ENCODE results near the gene DPH6.

Gene DPH6

DNA sequence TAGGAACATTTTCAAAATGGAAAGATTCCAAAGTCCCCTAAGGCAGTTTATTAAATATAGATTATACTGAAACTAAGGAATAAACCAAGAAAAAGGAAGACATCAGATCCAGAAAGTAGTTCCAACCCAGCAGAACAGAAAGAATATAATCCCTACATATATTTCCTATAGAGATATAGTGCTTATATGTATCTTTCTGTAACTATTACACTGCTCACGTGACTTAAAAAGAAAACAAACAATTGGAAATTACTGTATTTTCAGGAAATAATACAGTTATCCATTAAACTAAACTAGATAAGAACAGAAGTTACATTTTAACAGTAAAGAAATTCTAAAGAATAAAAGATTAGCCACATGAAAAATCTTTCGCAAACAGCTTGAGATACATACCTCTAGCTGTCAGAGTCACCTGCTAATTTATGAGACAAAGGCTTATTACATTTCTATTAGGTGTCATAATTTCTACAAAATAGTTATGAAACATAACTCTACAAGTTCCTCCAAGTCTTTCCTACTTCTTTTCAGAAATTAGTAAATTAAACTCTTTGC, 10.5 kb downstream of the DPH6 start:
- H3K4me1 ChIP-seq (ENCODE audit: control insufficient read depth, insufficient read depth, low read length) = no peaks in the 10 kb centered on the region
- H3K27me3 ChIP-seq (ENCODE audit: control insufficient read depth, insufficient read depth, low read length) = no peaks in the 10 kb centered on the region
- H3K9me3 ChIP-seq (ENCODE audit: control insufficient read depth, insufficient read depth, low read length) = no peaks in the 10 kb centered on the region
- no peaks in the 10 kb centered on the region for H3K36me3 ChIP-seq (ENCODE audit: control insufficient read depth, insufficient read depth, low read length)
- H3K4me3 ChIP-seq (ENCODE audit: low read depth, low read length) = no peak overlapping the region
- H3K9ac ChIP-seq (ENCODE audit: low read depth, low read length) = no peak overlapping the region

GRCh38 chr15:35533130-35534110, 12.5 kb downstream of the DPH6 start:
- no peak overlapping the region for H3K4me3 ChIP-seq (ENCODE audit: low read depth, low read length)
- no peaks in the 10 kb centered on the region for H3K27me3 ChIP-seq (ENCODE audit: control insufficient read depth, insufficient read depth, low read length)
- H3K9ac ChIP-seq (ENCODE audit: low read depth, low read length) = no peak overlapping the region
- no peaks in the 10 kb centered on the region for H3K4me1 ChIP-seq (ENCODE audit: control insufficient read depth, insufficient read depth, low read length)
- H3K36me3 ChIP-seq (ENCODE audit: control insufficient read depth, insufficient read depth, low read length) = no peaks in the 10 kb centered on the region
- no peaks in the 10 kb centered on the region for H3K9me3 ChIP-seq (ENCODE audit: control insufficient read depth, insufficient read depth, low read length)

DNA sequence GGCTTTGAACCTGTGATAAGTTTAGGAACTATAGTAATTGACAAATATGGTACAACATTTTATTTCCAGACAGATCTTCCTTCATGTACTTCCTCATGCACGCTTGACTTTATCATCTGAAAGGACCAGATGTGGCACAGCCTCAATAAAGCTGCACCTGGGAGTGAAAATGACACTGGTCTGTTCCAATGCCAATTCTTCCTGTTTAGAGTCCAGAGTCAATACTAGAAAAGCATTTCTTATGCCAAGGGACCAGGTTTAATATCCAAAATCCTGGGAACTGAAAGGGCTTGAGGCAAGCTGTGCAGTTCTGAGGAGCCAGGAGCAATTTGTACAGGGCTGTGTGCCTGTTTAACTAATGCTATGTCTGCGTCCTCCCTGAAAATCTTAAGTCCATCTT, 15.3 kb downstream of the DPH6 start:
- Histone ChIP-seq H3K9me3 (ENCODE audit: control insufficient read depth, insufficient read depth, low read length) (no peaks in the 10 kb centered on the region), H3K27me3 (ENCODE audit: control insufficient read depth, insufficient read depth, low read length) (no peaks in the 10 kb centered on the region), H3K4me1 (ENCODE audit: control insufficient read depth, insufficient read depth, low read length) (no peaks in the 10 kb centered on the region), H3K4me3 (ENCODE audit: low read depth, low read length) (no peak overlapping the region), H3K9ac (ENCODE audit: low read depth, low read length) (no peak overlapping the region), H3K36me3 (ENCODE audit: control insufficient read depth, insufficient read depth, low read length) (no peaks in the 10 kb centered on the region)

DNA sequence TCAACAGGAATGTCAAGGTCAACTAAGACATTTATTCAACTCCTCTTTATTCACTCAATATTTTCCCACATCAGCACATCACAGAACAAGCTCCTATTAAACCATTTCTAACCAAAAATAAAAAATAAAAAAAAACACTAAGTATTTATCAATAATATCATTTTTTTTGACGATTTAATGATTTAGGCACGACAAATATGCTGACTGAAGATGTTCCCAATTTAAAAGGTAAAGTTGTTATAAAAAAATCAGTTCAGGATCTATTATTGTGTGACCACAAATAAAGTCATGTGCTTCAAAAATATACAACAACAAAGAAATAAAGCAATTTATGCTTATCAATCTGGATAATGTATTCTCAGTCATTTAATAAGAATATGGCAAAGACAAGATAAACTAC, 16.2 kb downstream of the DPH6 start:
- H3K36me3 ChIP-seq (ENCODE audit: control insufficient read depth, insufficient read depth, low read length) = no peaks in the 10 kb centered on the region
- no peaks in the 10 kb centered on the region for H3K4me1 ChIP-seq (ENCODE audit: control insufficient read depth, insufficient read depth, low read length)
- no peaks in the 10 kb centered on the region for H3K9me3 ChIP-seq (ENCODE audit: control insufficient read depth, insufficient read depth, low read length)
- no peak overlapping the region for H3K4me3 ChIP-seq (ENCODE audit: low read depth, low read length)
- no peaks in the 10 kb centered on the region for H3K27me3 ChIP-seq (ENCODE audit: control insufficient read depth, insufficient read depth, low read length)
- H3K9ac ChIP-seq (ENCODE audit: low read depth, low read length) = no peak overlapping the region

DNA sequence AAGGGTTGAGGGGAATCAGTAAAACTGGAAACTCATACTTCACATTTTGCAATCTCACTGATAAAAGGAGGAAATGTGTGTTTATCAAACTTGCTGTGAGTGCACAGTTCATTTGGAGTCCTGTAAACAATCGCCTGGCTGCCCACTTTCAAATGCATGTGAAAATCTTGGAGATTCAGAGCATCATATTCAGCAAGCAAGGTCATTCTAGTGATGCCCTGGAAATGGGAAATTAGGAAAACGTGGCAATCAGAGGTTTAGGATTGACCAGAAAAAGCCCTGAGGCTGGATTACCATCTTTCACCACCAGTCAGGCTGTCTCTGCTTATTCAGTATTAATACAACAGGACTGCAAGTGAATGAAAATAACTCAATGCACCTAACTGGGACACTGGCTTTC, 23.9 kb downstream of the DPH6 start:
- Histone ChIP-seq H3K9me3 (ENCODE audit: control insufficient read depth, insufficient read depth, low read length) (no peaks in the 10 kb centered on the region), H3K27me3 (ENCODE audit: control insufficient read depth, insufficient read depth, low read length) (no peaks in the 10 kb centered on the region), H3K4me1 (ENCODE audit: control insufficient read depth, insufficient read depth, low read length) (peaks cover 15% of the 10 kb centered on the region), H3K4me3 (ENCODE audit: low read depth, low read length) (no peak overlapping the region), H3K9ac (ENCODE audit: low read depth, low read length) (no peak overlapping the region), H3K36me3 (ENCODE audit: control insufficient read depth, insufficient read depth, low read length) (no peaks in the 10 kb centered on the region)

DNA sequence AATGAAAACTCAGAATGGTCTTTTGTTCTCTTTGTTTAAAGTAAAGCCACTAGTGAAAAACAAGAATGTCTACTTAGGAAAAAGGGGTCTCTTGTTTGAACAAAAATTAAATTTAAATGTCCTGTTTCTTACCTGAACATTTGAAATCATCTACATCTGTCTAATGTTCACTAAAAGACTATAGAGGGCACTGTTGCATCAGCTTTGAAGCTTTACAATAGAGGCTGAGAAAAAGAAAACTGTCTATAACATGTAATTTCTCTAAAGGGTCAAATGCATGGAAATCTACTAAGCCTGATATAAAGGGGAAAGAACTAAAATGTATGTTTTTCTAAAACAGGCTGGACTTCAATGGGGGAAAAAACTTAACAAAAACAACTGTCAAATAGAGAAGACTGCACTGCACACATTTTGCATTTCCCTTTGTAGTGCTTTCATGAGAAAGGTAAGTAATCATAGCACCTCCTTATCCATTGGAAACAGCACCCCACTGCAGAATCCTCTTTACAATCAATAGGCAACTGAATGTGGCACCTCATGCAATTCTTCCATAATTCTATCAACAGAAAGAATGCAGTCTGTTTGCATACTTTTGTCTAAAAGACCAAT, 26.3 kb downstream of the DPH6 start:
- H3K36me3 ChIP-seq (ENCODE audit: control insufficient read depth, insufficient read depth, low read length) = no peaks in the 10 kb centered on the region
- H3K4me1 ChIP-seq (ENCODE audit: control insufficient read depth, insufficient read depth, low read length) = peaks cover 15% of the 10 kb centered on the region
- H3K9ac ChIP-seq (ENCODE audit: low read depth, low read length) = no peak overlapping the region
- H3K4me3 ChIP-seq (ENCODE audit: low read depth, low read length) = no peak overlapping the region
- no peaks in the 10 kb centered on the region for H3K9me3 ChIP-seq (ENCODE audit: control insufficient read depth, insufficient read depth, low read length)
- H3K27me3 ChIP-seq (ENCODE audit: control insufficient read depth, insufficient read depth, low read length) = no peaks in the 10 kb centered on the region

DNA sequence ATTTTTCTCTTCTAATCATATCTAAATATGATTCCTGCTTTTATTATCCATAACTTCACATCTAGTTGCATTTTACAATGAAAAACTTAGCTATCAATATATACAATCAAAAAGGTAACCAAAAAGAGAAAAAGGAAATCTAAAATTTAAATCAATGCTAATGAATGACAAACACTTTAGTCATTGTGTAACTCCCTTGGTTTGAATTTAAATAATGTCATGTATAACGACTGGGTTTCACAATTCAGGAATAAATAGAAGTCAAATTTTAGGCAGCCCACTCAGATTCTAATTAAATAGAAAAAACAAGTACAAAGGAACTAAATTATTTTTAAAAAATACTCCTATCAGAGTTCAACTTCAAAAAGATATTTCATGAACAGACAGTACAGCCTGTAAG, 26.9 kb downstream of the DPH6 start:
- H3K27me3 ChIP-seq (ENCODE audit: control insufficient read depth, insufficient read depth, low read length) = no peaks in the 10 kb centered on the region
- no peak overlapping the region for H3K9ac ChIP-seq (ENCODE audit: low read depth, low read length)
- H3K36me3 ChIP-seq (ENCODE audit: control insufficient read depth, insufficient read depth, low read length) = no peaks in the 10 kb centered on the region
- H3K9me3 ChIP-seq (ENCODE audit: control insufficient read depth, insufficient read depth, low read length) = no peaks in the 10 kb centered on the region
- H3K4me3 ChIP-seq (ENCODE audit: low read depth, low read length) = no peak overlapping the region
- peaks cover 15% of the 10 kb centered on the region for H3K4me1 ChIP-seq (ENCODE audit: control insufficient read depth, insufficient read depth, low read length)

GRCh38 chr15:35514759-35515158, 31.2 kb downstream of the DPH6 start:
- Histone ChIP-seq H3K4me1 (ENCODE audit: control insufficient read depth, insufficient read depth, low read length) (peaks cover 10% of the 10 kb centered on the region), H3K9ac (ENCODE audit: low read depth, low read length) (no peak overlapping the region), H3K4me3 (ENCODE audit: low read depth, low read length) (no peak overlapping the region), H3K27me3 (ENCODE audit: control insufficient read depth, insufficient read depth, low read length) (no peaks in the 10 kb centered on the region), H3K9me3 (ENCODE audit: control insufficient read depth, insufficient read depth, low read length) (no peaks in the 10 kb centered on the region), H3K36me3 (ENCODE audit: control insufficient read depth, insufficient read depth, low read length) (no peaks in the 10 kb centered on the region)

DNA sequence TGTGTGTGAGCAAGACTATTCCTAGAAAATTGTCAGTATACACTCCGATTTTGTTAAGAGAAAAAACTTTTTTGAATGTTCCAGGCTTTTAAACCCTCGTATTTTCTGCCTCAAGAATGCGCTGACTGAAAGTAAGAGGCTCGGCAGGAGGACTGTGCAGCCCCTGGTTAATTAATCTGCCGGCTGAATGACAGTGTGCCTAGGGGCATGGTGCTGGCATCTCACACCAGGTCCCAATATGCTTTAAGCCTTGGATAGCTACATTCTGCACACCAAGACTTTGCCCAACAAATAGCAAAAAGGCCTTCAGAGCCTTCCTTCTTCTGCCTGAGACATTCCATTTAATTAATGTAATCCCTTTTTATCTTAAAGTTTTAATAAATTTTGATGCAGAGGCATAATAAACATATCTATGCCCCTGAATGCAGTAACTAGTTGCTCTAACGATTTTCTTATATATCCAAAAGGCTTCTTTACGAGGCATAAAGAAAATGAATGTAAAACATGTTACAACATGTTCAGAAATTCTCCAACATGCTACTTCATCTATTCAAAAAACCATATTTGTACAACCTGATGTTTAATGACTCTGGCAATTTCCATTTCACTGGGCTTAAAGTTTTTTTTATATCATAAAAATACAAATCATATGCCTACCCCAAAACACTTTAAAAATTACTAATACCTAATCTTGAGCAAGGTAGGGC, 37.9 kb downstream of the DPH6 start:
- peaks cover 10% of the 10 kb centered on the region for H3K4me1 ChIP-seq (ENCODE audit: control insufficient read depth, insufficient read depth, low read length)
- H3K9me3 ChIP-seq (ENCODE audit: control insufficient read depth, insufficient read depth, low read length) = no peaks in the 10 kb centered on the region

DNA sequence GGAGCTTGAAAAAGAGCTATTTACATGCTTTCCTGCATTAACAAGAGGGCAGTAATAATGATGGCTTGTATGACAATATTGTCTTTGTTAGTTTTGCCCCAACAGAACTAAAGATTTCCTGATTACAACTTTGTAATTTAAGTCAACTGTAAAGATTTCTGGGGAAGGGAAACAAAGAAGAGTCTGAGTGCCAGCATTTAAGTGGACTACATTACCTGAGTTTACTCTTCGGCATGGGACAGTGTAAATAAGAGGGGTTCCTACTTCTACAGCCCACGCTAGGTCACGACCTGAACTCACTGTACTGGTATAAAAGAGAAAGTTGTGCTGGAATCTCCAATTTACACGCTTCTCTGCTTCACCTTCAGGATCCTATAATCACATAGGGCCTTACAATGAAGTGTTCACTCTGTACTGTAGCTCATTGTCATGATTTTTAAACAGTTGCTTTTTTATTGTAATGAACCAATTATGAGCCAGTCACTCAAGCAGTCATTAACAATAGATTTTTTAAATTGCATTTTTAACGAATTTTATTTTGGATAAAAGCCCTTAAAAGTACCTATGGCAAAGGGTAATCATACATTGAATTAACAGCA, 39.6 kb downstream of the DPH6 start:
- Histone ChIP-seq H3K4me1 (ENCODE audit: control insufficient read depth, insufficient read depth, low read length) (peaks cover 10% of the 10 kb centered on the region), H3K36me3 (ENCODE audit: control insufficient read depth, insufficient read depth, low read length) (no peaks in the 10 kb centered on the region), H3K9ac (ENCODE audit: low read depth, low read length) (no peak overlapping the region), H3K4me3 (ENCODE audit: low read depth, low read length) (no peak overlapping the region), H3K9me3 (ENCODE audit: control insufficient read depth, insufficient read depth, low read length) (no peaks in the 10 kb centered on the region), H3K27me3 (ENCODE audit: control insufficient read depth, insufficient read depth, low read length) (no peaks in the 10 kb centered on the region)

More for the DNA sequence above, 37.9 kb downstream of the DPH6 start:
- Histone ChIP-seq H3K36me3 (ENCODE audit: control insufficient read depth, insufficient read depth, low read length) (no peaks in the 10 kb centered on the region), H3K27me3 (ENCODE audit: control insufficient read depth, insufficient read depth, low read length) (no peaks in the 10 kb centered on the region), H3K4me3 (ENCODE audit: low read depth, low read length) (no peak overlapping the region), H3K9ac (ENCODE audit: low read depth, low read length) (no peak overlapping the region)

DNA sequence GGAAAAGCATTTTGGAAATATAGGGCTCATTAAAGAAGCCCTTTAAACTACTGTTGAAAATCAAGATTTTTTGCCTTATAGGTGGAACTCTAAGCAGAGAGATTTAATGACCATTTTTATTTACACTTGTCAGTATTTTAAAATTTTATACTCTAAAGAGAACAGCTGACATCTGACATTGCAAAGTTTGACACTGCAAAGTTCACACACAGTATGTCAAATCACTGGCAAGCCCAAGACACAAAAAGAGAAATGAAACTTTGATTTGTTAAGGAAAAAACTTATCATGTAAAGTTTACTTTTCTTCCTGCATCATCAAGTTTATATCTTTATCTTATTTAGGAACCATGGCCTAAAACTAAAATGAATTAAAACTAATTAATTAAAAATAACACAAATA, 40.2 kb downstream of the DPH6 start:
- Histone ChIP-seq H3K4me1 (ENCODE audit: control insufficient read depth, insufficient read depth, low read length) (peaks cover 10% of the 10 kb centered on the region), H3K9ac (ENCODE audit: low read depth, low read length) (no peak overlapping the region), H3K4me3 (ENCODE audit: low read depth, low read length) (no peak overlapping the region), H3K27me3 (ENCODE audit: control insufficient read depth, insufficient read depth, low read length) (no peaks in the 10 kb centered on the region), H3K9me3 (ENCODE audit: control insufficient read depth, insufficient read depth, low read length) (no peaks in the 10 kb centered on the region), H3K36me3 (ENCODE audit: control insufficient read depth, insufficient read depth, low read length) (no peaks in the 10 kb centered on the region)
